NCI-H446 (cell line): ENCODE data around the gene KCNH5.

Source experiments
- DNase-seq, 2 experiments: peaks; one replicate each; lab custom pipeline; 2025; lab: John Stamatoyannopoulos, UW

Gene KCNH5

GRCh38 chr14:62673014-62673755 is 372.1 kb downstream of the KCNH5 start:
- no peak for DNase-seq

GRCh38 chr14:62670526-62670925 is 374.7 kb downstream of the KCNH5 start:
- DNase-seq = no peak

GRCh38 chr14:62667421-62667914 is 377.8 kb downstream of the KCNH5 start:
- no peak for DNase-seq

- no peak for DNase-seq
Observed at GRCh38 chr14:62665286-62665685, 380.0 kb downstream of the KCNH5 start.

- no peak for DNase-seq
Observed at GRCh38 chr14:62663456-62663821, 381.8 kb downstream of the KCNH5 start.

- no peak for DNase-seq
Observed at GRCh38 chr14:62662811-62663455, 382.3 kb downstream of the KCNH5 start.

GRCh38 chr14:62661818-62662217 is 383.4 kb downstream of the KCNH5 start:
- DNase-seq = no peak

GRCh38 chr14:62658631-62659030 is 386.6 kb downstream of the KCNH5 start:
- no peak for DNase-seq

- no peak for DNase-seq
Observed at GRCh38 chr14:62657376-62657775, 387.9 kb downstream of the KCNH5 start.

GRCh38 chr14:62655166-62655565 is 390.1 kb downstream of the KCNH5 start:
- DNase-seq = no peak

GRCh38 chr14:62654641-62655040 is 390.6 kb downstream of the KCNH5 start:
- no peak for DNase-seq
